ENCODE measurements around the gene DAG1.
"Not testable (repeated sequence)": the region's sequence is repeated elsewhere in the genome, so short reads cannot be mapped to it uniquely, and the experiment has no call there.

Gene DAG1

DNA sequence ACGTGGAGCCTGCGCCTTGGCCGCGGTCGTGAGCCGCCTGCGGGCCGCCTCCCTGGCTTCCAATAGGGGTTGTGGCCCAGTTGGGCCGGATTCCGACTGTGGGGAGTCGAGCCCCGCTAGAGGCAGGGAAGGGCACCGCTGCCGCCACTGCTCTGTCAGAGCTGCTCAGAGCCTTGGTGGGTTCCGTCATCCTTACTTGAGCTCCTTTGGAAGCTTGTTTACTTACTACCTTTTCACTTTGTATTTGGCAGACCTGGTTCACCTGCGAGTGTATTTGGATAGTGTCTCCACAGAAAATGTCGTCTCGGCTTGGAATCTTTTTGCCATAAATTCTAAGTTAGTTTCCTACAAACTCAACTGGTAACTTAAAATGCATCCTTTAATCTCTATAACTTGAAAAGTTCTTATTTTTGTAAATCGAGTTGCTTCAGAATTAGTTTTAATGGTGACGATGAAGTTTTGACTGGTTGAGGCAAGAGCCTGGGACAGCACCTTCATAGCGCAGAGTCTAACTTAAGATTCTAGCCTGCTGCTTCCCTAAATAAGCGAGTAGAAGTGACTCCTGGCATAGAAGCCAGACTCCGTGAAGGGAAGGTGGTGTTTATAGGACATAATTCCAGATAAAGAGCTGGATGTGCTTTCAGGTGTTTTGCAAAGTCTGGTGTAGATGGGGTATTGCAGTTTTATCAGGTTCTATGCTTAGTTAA is 800 bp downstream of the DAG1 start:
- DNase-seq (ENCODE audit: low read depth) = no peak

DNA sequence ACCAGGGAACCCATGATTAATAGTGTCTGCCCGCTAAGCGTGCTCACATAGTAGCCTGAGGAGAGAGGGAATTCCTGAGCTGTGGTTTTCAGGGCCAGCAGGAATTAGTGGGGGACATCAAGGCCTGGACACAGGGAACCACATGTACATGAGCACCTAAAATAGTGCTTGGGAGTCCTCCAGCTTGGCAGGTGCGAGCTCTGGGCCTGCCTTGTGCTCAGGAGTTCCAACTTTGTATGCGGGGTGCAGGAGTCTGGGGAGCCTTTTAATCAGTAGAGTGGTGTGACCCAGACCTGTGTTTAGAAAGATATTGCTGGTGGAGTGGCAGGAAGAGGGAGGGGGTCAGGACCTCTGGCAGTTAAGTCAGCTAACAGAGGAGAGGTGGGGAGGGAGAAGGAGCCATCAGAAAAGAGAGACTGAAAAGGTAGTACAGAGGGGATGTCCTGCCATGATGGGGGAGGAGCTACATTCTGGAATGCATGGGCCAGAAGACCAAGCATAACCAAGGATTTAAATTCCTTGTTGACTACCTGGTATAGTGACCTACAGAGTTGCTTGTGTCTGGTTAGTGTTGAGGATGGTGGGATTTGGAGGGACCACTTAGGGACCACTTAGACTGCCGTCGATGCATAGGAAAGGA is 1.9 kb downstream of the DAG1 start:
- DNase-seq (ENCODE audit: low read depth) = no peak

DNA sequence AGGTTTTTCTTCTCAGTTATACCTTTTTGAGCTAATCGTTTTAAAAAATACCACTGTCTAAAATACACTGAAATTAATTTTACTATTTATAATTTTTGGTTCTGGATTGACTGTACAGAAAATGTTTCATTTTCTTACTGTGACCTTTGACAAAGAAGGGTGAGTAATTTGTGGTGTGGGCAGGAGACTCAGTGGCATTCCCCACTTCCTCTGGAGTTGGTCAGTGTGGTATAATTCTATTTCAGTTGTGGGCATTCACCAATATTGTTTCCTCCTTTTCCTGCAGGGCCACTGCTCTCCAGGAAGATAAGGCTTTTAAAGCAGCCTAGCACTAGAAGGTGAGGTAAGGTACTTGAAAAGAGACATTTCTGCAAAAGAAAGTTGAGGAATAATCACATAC is 6.5 kb downstream of the DAG1 start:
- DNase-seq (ENCODE audit: low read depth) = no peak

DNA sequence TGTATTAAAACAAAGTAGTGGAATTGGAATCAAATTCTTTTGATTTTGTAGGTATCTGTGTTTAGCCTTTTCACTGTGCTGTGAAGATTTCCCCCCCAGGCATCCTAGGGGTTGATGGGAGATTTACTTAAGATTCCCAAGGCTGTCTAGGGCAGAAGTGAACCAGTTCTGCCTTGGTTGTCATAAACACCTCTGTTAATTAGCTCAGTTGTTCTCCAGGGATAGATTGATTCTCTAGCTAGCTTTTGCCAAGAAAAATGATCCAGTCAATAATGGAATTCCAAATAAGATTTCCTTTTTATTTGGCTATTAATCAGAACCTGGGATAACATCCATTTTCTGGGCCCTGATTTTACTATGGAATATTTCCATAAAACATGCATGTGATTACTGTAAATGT is 12.7 kb downstream of the DAG1 start:
- DNase-seq (ENCODE audit: low read depth) = no peak

DNA sequence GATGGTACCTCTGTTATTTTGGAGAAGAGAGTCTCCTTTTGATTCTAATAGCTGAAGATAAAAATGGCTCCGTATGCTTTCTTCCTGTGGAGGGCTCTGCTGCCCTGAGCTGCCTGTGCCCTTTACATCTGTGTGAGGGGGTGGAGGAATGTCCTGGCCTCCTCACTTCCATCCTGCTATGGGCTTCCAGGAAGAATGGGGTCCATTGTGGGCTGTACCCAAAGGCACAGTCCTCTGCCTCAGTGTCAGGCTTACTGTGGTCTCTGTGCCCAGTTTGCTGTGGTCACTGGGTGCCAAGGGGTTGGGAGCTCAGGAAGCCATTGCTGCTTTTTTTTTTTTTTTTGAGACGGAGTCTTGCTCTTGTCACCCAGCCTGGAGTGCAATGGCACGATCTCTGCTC is 14.4 kb downstream of the DAG1 start:
- no peak for DNase-seq (ENCODE audit: low read depth)

DNA sequence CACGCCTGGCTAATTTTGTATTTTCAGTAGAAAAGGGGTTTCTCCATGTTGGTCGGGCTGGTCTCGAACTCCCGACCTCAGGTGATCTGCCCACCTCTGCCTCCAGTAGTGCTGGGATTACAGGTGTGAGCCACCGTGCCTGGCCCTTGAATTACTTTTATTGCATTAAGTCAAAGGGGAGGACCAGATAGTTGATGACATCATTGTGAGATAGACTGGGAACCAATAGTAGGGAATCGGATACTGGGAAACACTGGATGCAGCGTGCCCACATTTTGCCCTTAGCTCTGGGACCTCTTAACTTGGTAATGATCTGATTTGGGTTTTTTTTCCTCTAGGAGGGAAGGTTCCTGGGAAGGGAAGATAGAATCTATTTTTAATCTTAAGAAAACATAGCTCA is 19.2 kb downstream of the DAG1 start:
- DNase-seq (ENCODE audit: low read depth) = no peak

DNA sequence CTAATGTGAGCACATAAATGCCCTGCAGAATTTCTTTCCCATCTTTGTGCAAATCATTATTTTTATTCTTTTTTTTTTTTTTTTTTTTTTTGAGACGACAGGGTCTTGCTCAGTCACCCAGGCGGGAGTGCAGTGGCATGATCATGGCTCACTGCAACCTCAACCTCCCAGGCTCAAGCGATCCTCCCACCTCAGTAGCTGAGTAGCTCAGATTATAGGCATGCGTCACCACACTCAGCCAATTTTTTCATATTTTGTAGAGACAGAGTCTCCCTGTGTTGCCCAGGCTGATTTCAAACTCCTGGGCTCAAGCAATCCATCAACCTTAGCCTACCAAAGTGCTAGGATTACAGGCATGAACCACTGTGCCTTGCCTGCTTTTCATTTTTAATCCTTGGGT is 22.9 kb downstream of the DAG1 start:
- no peak for DNase-seq (ENCODE audit: low read depth)

DNA sequence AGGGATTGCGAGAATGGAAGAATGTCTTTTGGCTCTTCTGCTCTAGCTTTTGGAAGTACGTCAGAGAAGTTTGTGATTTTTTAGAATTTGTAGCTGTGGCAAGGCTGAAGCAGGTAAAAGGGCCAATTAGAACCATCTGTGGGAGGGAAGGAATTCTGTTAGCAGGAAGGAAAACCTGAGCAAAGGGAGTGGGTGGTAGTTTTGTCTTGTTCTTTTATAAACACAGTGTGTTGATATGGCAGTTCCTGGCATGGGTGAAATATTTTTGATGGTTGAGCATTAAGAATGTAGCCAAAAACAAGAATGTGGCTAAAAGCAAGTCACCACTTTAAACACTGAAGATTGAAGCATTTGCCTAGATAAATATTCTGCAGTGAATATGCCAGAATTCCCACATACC is 23.8 kb downstream of the DAG1 start:
- DNase-seq (ENCODE audit: low read depth) = no peak

DNA sequence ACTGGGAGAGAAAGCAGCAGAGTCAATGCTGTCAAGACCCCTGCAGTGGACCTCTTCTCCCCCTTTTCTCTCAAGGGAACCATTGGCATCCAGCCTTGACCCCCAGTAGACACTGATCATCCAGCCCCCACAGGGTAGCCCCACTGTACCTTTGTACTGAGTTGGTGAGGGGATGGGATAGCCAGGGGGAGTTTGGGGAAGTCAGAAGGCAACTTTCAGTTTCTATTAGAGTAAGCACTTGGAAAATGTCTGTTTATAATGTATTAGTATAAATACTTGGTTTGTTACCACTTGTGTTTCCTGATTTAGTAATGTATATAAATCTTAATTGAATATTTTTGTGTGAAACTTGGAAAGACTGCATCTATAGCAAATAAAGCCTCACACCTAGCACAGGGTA is 25.0 kb downstream of the DAG1 start:
- no peak for DNase-seq (ENCODE audit: low read depth)

DNA sequence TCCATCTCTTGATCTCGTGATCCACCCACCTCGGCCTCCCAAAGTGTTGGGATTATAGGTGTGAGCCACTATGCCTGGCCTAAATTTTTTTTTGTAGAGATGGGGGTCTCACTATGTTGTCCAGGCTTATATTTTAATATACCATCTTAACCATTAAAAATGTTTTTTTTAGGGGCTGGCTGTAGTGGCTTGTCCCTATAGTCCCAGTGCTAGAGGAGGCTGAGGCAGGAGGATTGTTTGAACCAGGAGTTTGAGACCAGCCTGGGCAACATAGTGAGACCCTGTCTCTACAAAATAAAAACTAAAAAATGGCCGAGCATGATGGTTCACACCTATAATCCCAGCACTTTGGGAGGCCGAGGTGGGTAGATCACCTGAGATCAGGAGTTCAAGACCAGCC is 26.8 kb downstream of the DAG1 start:
- not testable (repeated sequence) for DNase-seq (ENCODE audit: low read depth)

DNA sequence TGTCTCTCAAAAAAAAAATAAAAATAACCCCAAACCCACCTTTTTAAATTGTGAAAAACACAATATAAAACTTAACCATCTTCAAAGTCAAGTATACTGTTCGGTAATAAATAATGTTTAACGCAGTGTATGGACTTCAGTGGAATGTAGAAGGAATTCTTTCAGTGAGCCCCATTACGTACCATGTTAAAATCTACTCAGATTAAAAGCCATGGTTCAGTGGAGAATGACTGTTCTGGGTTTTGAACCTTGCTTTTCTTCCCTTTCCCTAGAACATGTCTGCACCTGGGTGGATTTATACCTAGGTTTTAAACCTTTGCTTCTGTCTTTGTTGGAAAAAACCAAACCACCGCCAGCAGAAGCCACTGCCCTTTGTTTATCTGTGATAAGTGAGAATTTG is 27.5 kb downstream of the DAG1 start:
- no peak for DNase-seq (ENCODE audit: low read depth)

DNA sequence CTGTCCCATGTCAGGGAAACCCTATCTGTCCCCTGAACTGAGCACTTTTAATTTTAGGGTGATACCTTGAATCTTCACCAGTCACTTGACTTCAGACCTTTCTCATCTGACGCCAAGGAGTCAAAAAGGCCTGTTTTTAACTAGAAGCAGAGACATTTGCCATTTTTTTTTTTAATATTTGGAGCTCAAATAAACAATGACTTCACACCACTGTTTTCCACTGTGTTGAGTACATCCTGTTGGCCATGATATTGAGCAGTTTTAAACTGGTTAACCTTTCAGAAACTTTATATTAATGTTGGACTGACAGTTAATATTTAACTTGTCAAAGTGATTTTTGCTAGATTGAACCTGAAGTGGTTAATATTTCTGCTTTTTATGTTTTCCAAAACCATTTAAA is 28.2 kb downstream of the DAG1 start:
- DNase-seq (ENCODE audit: low read depth) = no peak

DNA sequence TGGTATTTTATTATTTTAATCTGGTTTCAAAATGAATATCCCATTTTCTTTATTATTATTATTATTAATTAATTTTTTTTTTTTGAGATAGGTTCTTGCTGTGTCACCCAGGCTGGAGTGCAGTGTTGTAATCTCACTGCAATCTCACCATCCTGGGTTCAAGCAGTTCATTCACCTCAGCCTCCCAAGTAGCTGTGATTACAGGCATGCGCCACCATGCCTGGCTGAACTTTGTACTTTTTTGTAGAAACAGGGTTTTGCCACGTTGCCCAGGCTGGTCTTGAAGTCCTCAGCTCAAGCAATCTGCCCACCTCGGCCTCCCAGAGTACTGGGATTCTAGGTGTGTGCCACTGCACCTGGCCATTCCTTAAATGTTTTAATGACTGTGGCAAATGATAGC is 28.6 kb downstream of the DAG1 start:
- no peak for DNase-seq (ENCODE audit: low read depth)

DNA sequence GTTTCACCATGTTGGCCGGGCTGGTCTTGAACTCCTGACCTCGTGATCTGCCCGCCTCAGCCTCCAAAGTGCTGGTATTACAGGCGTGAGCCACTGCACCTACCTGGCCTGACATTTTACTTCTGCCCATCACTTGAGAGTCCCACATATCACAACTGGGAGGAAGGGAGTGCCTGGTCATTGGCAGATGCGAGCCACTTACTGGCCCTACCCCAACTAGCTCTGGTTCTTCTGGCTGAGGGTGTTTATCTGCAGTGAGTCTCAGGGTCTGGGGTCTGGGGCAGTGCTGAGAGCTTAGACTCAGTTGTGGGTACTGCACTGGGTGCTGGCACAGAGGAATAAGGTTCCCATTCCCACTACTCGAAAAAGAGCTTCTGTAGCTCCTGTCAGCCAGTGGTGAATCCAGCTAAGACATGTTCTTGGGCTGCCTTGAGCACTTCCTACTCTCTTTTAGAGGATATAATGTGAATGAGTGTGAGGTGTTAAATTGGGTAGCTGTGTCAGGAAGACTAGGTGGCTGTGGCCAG is 30.2 kb downstream of the DAG1 start:
- DNase-seq (ENCODE audit: low read depth) = no peak

DNA sequence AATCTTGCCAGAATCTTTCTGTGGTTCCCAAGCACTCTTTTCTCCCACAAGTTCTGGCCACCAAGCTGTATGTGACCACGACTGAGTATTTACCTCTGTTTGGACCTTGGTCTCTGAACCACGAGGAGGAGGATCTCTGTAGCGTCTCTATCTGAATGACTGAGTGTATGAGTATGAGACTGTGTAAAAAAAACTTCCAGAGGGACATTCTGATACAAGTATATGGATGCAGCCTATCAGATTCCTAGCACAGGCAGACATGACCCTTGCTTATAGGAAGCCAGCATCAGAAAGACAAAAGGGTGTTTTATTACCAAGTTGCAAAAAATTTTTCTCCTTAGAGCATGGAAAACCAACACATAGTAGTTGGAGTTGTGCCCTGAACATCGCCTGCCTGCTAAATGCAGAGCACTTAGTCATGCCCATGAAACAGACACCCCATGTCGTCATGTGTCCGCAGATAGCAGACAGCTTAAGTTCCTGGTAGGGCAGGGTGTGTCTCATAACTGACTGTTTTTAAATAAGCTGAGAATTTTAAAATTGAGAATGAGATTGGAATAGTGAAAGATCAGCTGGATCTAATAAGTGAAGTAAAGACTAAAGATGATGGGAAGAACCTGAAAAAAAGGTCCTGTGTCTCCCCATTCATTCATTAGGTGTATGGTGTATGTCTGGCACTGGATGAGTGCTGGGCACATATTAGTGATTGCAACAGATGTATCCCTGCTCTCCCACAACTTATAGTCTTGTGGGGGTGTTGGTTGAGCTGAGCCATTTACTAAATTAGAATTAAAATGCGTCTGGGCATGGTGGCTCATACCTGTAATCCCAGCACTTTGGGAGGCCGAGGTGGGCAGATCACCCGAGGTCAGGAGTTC is 30.9 kb downstream of the DAG1 start:
- DNase-seq (ENCODE audit: low read depth) = no peak

DNA sequence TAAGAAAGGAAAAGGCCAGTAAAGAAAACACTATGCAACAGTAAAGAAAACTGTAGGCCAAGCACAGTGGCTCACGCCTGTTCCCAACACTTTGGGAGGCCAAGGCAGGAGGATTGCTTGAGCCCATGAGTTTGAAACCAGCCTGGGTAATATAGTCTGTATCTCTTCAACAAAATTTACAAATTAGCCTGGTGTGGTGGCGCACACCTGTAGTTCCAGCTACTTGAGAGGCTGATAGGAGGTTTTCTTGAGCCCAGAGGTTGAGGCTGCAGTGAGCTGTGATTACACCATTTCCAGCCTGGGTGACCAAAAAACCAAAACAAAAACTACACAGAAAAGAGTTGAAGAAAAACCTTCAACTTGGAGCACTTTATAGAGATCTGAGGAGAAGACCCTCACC is 31.8 kb downstream of the DAG1 start:
- DNase-seq (ENCODE audit: low read depth) = no peak

DNA sequence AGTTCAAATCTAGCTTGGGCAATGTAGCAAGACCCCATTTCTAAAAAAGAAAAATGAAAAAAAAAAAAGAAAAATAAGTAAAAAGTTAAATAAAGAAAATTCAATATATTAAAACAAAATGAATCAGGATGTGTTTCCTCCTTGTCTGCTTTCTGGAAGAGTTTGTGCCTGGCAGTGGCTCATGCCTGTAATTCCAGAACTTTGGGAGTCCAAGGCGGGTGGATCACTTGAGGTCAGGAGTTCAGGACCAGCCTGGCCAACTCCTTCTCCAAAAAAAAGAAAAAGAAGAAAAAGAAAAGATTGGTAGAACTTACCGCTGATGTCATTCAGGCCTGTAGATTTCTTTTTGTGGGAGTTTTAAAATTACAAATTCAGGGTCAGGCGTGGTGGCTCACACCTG is 36.8 kb downstream of the DAG1 start:
- no peak for DNase-seq (ENCODE audit: low read depth)

DNA sequence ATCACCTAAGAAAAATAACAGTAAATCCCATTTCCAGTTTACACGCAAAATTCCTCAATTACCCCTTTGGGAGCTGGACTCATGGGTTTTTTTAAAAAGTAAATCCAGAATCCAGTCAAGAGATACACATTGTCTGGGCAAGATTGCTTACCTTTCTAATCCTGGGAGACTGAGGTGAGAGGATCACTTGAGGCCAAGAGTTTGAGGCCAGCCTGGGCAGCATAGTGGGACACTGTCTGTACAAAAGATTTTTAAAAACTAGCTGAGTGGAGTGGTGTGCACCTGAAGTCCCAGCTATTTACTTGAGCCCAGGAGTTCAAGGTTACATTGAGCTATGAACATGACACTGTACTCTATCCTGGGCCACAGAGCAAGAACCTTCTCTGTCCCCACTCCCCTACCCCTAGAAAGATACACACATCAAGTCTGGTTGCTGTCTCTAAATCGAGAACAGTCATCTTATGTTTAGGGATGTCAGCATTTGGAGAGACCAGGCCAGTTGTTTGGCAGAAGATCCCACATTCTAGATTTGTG is 39.0 kb downstream of the DAG1 start:
- DNase-seq (ENCODE audit: low read depth) = no peak

DNA sequence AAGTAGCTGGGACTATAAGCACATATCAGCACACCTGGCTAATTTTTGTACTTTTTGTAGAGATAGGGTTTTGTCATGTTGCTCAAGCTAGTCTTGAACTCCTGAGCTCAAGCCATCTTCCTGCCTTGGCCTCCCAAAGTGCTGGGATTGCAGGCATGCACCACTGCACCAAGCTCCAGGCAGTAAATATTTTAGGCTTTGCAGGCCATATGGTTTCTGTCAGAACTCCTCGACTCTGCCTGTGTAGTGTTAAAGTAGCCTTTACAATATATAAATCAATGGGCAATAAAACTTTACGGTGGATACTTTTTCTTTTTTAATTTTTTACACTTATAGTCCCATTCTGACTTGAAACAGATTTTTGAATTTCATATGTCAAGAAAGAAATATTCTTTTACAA is 41.6 kb downstream of the DAG1 start:
- DNase-seq (ENCODE audit: low read depth) = no peak

DNA sequence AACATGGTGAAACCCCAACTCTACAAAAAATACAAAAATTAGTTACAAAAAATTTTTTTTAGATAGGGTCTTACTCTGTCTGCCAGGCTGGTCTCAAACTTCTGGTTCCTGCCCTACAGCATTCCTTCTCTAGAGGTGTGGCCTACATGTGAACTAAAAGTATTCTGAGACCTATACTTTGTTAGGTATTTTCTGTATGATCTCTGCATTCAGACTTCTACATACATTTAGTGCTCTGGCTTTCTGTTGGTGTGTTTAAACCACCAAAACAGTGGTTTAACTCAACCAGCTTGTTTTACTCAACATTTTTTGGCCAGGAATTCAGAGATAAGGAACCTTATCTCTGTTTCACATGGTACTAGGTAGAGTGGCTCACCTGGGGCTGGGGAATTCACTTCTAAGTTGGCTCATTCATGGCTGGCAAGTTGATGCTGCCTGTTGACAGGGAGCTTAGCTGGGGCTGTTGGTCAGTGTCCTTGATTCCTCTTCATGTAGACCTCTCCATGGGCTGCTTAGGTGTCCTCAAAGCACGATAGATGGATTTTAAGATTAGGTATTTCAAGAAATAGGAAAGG is 42.8 kb downstream of the DAG1 start:
- DNase-seq (ENCODE audit: low read depth) = no peak

DNA sequence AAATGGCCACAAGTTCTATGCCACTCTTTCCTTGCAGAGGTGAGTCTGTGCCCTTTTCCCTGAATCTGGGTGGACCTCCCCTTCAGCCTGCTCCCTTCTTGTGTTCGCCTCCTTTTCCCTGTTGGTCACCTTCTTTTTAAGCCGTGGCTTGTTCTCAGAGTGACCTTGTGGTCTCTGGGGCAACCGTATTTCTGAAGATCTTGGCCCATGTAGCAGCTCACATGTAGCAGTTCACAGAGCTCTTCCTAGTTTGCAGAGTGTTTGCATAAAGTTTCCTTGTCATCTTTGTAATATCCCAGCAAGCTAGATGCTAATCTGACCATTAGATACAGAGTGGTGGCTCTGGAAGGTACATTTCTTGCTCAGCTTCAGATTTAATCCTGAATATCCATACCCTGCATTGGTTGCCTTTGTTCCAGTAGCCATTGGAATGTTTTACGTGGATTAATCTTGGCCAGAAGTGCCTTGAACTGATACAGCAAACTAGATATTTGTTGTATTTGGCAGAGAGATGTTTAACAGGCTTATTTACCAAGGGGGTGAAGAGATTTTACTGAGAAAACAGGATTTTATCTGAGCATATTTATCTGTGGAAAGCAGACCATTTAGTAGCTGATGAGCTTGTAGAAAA is 43.5 kb downstream of the DAG1 start:
- no peak for DNase-seq (ENCODE audit: low read depth)

DNA sequence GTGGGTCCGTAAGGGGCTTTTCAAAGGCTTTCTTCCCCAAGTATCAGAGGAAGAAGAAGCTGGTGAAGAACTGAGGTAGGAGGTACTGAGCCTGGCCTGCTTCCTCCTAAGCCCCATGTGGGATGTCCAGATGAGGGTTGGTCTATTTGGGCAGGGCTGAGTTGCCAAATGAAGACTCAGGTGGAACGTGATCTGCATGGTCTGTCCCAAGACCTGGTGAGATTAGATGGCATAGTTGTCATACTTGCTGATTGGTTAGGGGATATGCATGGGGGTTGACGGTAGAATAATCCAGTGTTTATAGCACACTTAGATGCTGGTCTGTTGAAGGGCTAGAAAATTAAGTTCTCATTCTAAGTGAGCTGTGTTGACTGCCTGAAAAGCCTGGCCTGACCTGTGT is 47.9 kb downstream of the DAG1 start:
- no peak for DNase-seq (ENCODE audit: low read depth)

All from T follicular helper cell (primary cell).